CD4-positive, alpha-beta T cell (primary cell): ENCODE results near the gene NKRF. TPM values are rescaled to one million over a fixed set of nuclear protein-coding genes. Genes with fewer than 3 reads are reported as not detected.

Experiments
- ATAC-seq: fragments of 200-7000 bp; cut with Tn5 transposase; one replicate; pipeline ENCODE4 v1.10.0; 2022; ENCODE audit warnings: mild to moderate bottlenecking; ENCODE audit not compliant: poor library complexity
- CTCF ChIA-PET: fragments of 350-600 bp; sonication (Branson Sonifier 250); formaldehyde crosslinking; loops from one replicate; lab custom pipeline; 2021; ENCODE audit warnings: antibody characterized with exemption, inconsistent platforms; lab: Charles Lee
- POLR2A ChIA-PET: fragments of 350-600 bp; sonication (Branson Sonifier 250); formaldehyde crosslinking; loops from one replicate; lab custom pipeline; 2021; ENCODE audit warnings: antibody characterized with exemption, inconsistent platforms; lab: Charles Lee
- DNase-seq, 14 experiments: peaks; one replicate each; pipeline ENCODE4 v3.0.0-alpha.2; 2013 to 2020; ENCODE audit warnings: mixed read lengths in 2 of 14
- H3K27ac ChIP-seq, 2 donors: one replicate each; pipeline versions ENCODE4 v1.5.1 to v1.7.0; 2013; ENCODE audit warnings: low read length in 2 of 2, low read depth in 1 of 2, mild to moderate bottlenecking in 1 of 2
- H3K27me3 ChIP-seq, 2 experiments: 1 replicate in 1 of 2; 2 replicates in 1 of 2; pipeline versions ENCODE4 v1.6.1 to v1.7.0; 2013; ENCODE audit warnings: low read length in 2 of 2, control low read depth in 1 of 2, mild to moderate bottlenecking in 1 of 2, moderate library complexity in 1 of 2; ENCODE audit not compliant: insufficient read depth in 2 of 2, control insufficient read depth in 1 of 2
- H3K36me3 ChIP-seq: one replicate; pipeline ENCODE4 v1.6.1; 2013; ENCODE audit warnings: low read length, control low read depth; ENCODE audit not compliant: insufficient read depth
- H3K4me1 ChIP-seq: one replicate; pipeline ENCODE4 v1.6.1; 2013; ENCODE audit warnings: low read length, control low read depth; ENCODE audit not compliant: insufficient read depth
- H3K4me3 ChIP-seq: one replicate; pipeline ENCODE4 v1.5.1; 2013; ENCODE audit warnings: mild to moderate bottlenecking, low read length, moderate library complexity
- H3K9me3 ChIP-seq, 2 experiments: 1 replicate in 1 of 2; 2 replicates in 1 of 2; pipeline versions ENCODE4 v1.6.1 to v1.7.0; 2013; ENCODE audit warnings: low read length in 2 of 2, mild to moderate bottlenecking in 2 of 2, control low read depth in 1 of 2, moderate library complexity in 1 of 2; ENCODE audit not compliant: control insufficient read depth in 1 of 2, insufficient read depth in 1 of 2
- H3K27ac Mint-ChIP-seq: one replicate; pipeline ENCODE4 v1.8.0; 2020; ENCODE audit warnings: mixed read lengths
- H3K27me3 Mint-ChIP-seq: one replicate; pipeline ENCODE4 v1.8.0; 2021; ENCODE audit warnings: mixed read lengths
- H3K36me3 Mint-ChIP-seq: one replicate; pipeline ENCODE4 v1.8.0; 2021; ENCODE audit warnings: low read depth, mixed read lengths
- H3K4me1 Mint-ChIP-seq: one replicate; pipeline ENCODE4 v1.8.0; 2021; ENCODE audit warnings: low read depth, mixed read lengths
- H3K4me3 Mint-ChIP-seq: one replicate; pipeline ENCODE4 v1.8.0; 2020; ENCODE audit warnings: mild to moderate bottlenecking, mixed read lengths
- H3K9me3 Mint-ChIP-seq: one replicate; pipeline ENCODE4 v1.8.0; 2020; ENCODE audit warnings: mixed read lengths
- CTCF ChIP-seq: fragments of 200-600 bp; IDR thresholded peaks from one replicate; pipeline ENCODE4 v1.8.0; 2022; ENCODE audit warnings: antibody characterized with exemption, mild to moderate bottlenecking
- intact Hi-C, 2 experiments: fragments of 100-400 bp; cut with DNase I in 1 of 2; cut with micrococcal nuclease in 1 of 2; formaldehyde crosslinking; loops; one replicate each; pipeline versions ENCODE4 v1.15.1 to v1.9.0; 2023 to 2025; cut with DNase I, micrococcal nuclease
- total RNA-seq, 174 experiments: library from RNA in 2 of 174; stranded (reverse) in 2 of 174; gene quantifications; one replicate each; pipeline ENCODE4 v1.2.3 and lab custom pipeline; 2021 to 2026

The NKRF gene
- total RNA-seq, 2 experiments from 2014 or later, result 16.4 to 16.5 TPM

DNA sequence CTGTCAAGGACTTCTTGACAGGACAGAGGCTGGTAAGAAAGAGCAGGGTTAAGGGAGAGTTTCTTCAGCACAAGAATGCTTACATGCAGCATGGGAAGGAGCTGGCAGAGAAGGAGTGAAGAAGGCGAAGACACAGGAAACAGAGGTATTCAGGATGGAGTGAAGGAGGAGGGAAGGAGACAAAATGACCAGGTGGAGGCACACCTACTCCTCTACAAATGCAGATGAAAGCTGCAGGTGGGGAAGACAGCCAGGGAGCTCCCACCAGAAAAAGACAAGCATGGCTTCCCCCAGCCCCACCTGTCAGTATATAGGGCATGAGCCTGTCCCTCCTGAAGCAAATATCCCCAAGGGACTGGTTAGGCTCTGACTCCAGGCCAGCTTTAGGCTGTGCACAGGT is 29.6 kb upstream of the NKRF start:
- Histone ChIP-seq H3K9me3 (no peaks in the 10 kb centered on the region), H3K27ac (no peak overlapping the region), H3K4me3 (no peak overlapping the region), H3K36me3 (peaks cover 72% of the 10 kb centered on the region), H3K27me3 (no peaks in the 10 kb centered on the region), H3K4me1 (no peaks in the 10 kb centered on the region)
- Mint-ChIP-seq H3K4me3 (no peak overlapping the region), H3K27ac (peak overlapping the region; percentile 62), H3K27me3 (no peaks in the 10 kb centered on the region), H3K36me3 (peaks cover 71% of the 10 kb centered on the region), H3K4me1 (peaks cover 20% of the 10 kb centered on the region), H3K9me3 (no peaks in the 10 kb centered on the region)
- intact Hi-C loops, result no loop called here
- no peak for TF ChIP-seq CTCF
- POLR2A ChIA-PET, result interaction anchor here (2.0 kb wide), 1 partner anchor 61 kb away, joined by 5 read pairs; the partner anchor contains the start of gene UBE2A
- CTCF ChIA-PET, result interaction anchor here (1.2 kb wide), 1 partner anchor 26 kb away, joined by 4 read pairs; no protein-coding TSS in a partner anchor
- ATAC-seq (no peak), DNase-seq (no peak)

DNA sequence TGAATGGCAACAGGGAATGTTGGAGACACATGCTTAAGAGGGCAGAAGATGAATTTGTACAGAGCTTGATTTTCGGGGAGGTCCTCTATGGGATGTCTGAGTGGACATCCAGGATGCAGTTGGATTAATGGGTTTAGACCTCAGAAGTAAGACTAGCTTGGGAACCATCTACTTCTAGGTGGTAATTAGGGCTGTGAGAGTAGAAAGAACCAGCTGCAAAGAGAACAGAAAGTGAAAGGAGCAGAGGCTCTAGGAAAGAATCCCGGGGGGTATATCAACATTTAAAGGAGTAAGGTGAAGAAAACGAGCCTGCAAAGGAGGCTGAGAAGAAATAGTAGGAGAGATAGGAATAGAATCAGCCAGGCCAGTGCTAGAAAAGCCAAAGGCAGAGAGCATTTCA is 29.0 kb upstream of the NKRF start:
- H3K36me3 ChIP-seq, result peaks cover 72% of the 10 kb centered on the region
- POLR2A ChIA-PET, result interaction anchor here (2.0 kb wide), 1 partner anchor 61 kb away, joined by 5 read pairs; the partner anchor contains the start of gene UBE2A
- peaks cover 71% of the 10 kb centered on the region for H3K36me3 Mint-ChIP-seq

DNA sequence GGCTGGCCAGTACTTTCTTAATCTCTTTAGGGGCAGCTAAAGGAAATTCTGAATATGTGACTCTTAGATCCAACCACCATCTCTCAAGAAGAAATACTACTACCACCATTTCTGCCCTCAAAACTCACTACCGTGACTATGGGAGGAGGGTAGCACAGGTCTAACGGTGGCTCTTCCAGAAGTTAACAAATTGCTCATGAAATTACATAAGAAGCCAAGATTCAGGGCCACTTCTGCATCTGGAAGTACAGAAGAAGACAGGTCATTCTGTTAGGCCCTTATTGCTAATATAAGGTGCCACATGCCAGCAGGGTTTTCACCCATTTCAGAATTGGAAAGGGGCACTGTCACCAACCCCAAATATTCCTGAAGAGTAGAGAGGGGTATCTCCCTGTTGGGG is 19.6 kb upstream of the NKRF start:
- H3K27me3 ChIP-seq, result no peaks in the 10 kb centered on the region
- Mint-ChIP-seq H3K27ac (no peak overlapping the region), H3K4me1 (no peaks in the 10 kb centered on the region), H3K4me3 (no peak overlapping the region), H3K9me3 (no peaks in the 10 kb centered on the region), H3K36me3 (peaks cover 51% of the 10 kb centered on the region), H3K27me3 (no peaks in the 10 kb centered on the region)
- POLR2A ChIA-PET, result no interaction called here
- H3K27ac ChIP-seq, result no peak overlapping the region
- no peak for ATAC-seq
- no peaks in the 10 kb centered on the region for H3K9me3 ChIP-seq
- peaks cover 59% of the 10 kb centered on the region for H3K36me3 ChIP-seq
- TF ChIP-seq CTCF, result no peak
- H3K4me3 ChIP-seq, result no peak overlapping the region
- intact Hi-C loops, result no loop called here
- DNase-seq, result no peak
- H3K4me1 ChIP-seq, result no peaks in the 10 kb centered on the region
- CTCF ChIA-PET, result interaction anchor here (0.8 to 1.7 kb wide), 2 partner anchors 16 to 104 kb away, joined by 3 read pairs; no protein-coding TSS in a partner anchor

More for the DNA sequence above, 29.0 kb upstream of the NKRF start:
- Mint-ChIP-seq H3K4me1 (peaks cover 18% of the 10 kb centered on the region), H3K27ac (peak overlapping the region; percentile 62), H3K27me3 (no peaks in the 10 kb centered on the region), H3K9me3 (no peaks in the 10 kb centered on the region), H3K4me3 (no peak overlapping the region)
- Histone ChIP-seq H3K4me1 (no peaks in the 10 kb centered on the region), H3K27me3 (no peaks in the 10 kb centered on the region), H3K9me3 (no peaks in the 10 kb centered on the region), H3K4me3 (no peak overlapping the region), H3K27ac (no peak overlapping the region)
- CTCF ChIA-PET, result interaction anchor here (1.2 kb wide), 1 partner anchor 25 kb away, joined by 4 read pairs; no protein-coding TSS in a partner anchor
- TF ChIP-seq CTCF, result no peak
- intact Hi-C loops, result no loop called here
- ATAC-seq (no peak), DNase-seq (no peak)
